GM21528 (cell line): ENCODE results near the gene SNX3.

Source experiments
- ATAC-seq: cut with Tn5 transposase; IDR thresholded peaks from one replicate; pipeline ENCODE4 v1.9.1; 2021; ENCODE audit warnings: mild to moderate bottlenecking, moderate library complexity; ENCODE audit not compliant: unreplicated experiment, low FRiP score

Gene SNX3

GRCh38 chr6:108171918-108172516, 88.8 kb downstream of the SNX3 start:
- ATAC-seq: no peak

GRCh38 chr6:108171291-108171917, 89.4 kb downstream of the SNX3 start:
- ATAC-seq: no peak

DNA sequence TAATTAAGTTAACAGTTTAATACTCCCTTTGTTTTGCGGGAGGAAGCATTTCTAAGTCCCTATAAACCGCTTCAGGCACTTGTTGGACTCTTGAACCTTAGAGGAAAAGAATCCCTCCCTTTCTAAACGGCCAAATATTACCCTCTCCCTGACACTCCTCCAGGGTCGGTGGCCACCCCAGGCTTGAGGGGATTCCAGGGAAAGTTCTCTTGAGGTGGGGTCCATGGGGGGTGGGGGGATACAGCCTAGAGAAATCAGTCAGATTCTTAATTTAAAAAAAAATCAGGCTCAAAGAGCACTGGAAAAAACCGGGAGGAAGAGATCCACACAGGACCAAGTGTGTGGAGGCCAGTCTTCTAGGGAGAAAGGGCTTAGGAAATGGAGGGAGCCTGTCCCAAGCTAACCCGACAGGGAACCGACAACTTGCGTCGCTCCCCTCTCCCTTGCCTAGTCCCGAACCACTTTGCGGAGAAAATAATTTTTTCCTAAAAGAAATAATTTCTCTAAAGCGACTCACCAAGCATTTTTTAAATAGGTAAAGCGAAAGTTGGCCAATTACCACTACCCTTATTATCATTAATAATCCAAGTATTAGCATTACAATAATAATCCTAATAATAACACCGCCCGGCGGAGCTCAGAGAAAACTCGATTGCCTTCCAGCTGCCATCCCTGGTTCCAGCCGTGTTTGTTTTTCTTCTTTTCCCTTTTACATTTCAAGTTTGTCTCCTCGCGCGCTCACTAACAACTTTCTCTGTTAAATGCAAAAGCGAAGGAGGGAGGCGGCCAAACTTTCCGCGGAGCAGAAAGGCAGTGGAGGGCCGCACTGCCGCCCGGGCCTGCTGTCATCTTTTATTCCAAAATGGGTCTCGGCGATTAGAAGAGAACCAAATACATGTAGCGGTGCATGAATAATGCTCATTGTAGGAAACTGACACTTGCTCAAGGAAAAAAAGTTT, 90.2 kb downstream of the SNX3 start:
- ATAC-seq: no peak

GRCh38 chr6:108169464-108170331, 91.1 kb downstream of the SNX3 start:
- no peak for ATAC-seq

DNA sequence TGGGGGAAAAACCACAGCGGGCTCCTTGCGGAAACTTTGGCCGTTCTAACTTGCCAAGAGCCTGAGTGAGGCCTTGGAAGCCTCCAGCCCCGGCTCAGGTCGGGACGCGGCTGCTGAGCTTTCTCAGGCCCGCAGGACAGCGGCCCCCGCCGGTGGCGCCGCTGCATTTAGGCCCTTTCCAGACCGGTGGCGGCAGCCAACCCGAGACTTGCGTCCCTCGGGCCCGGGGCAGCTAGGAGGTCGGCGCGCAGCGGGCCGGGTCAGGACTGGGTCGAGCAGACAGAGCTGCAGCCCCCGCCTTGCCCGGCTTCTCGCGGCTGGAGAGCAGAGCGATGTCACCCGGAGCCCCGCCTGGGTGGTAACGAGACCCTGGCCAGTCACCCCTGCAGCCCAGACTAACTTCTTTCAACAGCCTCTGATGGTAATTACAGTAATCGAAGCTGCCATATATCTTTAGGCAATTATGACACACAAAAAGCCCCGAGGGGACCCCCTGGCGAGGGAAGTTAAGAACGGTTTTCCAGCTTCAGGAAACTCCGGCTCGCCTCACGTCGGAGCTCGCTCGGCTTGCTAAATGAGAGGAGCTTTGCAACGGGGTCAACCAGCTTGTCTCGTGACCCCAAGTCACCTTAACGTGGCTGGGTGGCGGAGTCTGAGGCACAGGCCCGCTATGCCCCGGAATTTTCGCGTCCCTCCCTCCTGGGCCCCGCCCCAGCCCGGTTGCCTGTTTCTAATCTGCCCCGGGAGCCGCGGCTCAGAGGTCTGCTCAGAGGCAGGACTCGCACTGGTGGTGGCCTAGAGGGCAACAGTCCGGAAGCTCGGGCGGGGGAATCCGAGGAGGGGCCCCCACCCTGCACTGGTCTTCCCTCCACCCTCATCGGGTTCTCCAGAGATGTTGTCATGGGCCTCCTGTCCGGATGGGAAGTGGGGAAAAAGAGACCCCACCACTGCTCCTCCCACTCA, 92.1 kb downstream of the SNX3 start:
- ATAC-seq: no peak

- ATAC-seq: no peak
Observed at GRCh38 chr6:108168090-108168463, 92.8 kb downstream of the SNX3 start.

DNA sequence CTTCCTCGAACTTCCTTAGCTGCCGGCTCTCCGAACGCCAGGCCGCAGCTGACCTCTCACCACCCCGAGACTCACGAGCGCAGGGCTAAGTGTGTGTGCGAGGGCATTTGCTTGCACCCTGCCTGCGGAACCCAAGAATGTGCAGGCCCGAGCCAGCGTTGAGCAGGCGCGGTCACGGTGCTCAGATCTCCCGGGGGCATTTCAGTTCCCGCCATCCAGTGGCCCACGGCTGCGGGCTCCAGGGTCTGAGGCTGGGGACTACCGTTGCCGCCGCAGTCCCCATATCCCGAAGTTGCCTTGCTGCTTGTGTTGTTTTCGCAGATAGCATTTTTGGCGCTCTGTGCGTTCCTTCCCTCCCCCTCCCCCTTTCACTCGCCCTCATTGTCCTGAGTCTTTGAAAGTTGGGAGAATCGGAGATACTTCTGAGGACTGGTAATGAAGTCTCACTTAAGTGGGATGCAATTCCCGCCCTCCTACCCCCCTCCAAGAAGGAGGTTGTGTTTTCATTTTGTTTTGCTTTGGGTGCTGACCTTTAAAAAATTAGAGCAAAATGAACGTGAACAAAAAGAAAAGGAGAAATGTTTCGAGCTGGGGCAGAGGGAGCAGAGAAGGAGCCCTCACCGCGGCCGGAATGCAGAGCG, 93.3 kb downstream of the SNX3 start:
- no peak for ATAC-seq

GRCh38 chr6:108166664-108167448, 94.0 kb downstream of the SNX3 start:
- no peak for ATAC-seq

- ATAC-seq: no peak
Observed at GRCh38 chr6:108165714-108166663, 94.9 kb downstream of the SNX3 start, which contains the start of gene NR2E1. TSS of gene NR2E1 (plus strand) at chr6:108166022. CDS start at chr6:108166766, 744 bp downstream.

DNA sequence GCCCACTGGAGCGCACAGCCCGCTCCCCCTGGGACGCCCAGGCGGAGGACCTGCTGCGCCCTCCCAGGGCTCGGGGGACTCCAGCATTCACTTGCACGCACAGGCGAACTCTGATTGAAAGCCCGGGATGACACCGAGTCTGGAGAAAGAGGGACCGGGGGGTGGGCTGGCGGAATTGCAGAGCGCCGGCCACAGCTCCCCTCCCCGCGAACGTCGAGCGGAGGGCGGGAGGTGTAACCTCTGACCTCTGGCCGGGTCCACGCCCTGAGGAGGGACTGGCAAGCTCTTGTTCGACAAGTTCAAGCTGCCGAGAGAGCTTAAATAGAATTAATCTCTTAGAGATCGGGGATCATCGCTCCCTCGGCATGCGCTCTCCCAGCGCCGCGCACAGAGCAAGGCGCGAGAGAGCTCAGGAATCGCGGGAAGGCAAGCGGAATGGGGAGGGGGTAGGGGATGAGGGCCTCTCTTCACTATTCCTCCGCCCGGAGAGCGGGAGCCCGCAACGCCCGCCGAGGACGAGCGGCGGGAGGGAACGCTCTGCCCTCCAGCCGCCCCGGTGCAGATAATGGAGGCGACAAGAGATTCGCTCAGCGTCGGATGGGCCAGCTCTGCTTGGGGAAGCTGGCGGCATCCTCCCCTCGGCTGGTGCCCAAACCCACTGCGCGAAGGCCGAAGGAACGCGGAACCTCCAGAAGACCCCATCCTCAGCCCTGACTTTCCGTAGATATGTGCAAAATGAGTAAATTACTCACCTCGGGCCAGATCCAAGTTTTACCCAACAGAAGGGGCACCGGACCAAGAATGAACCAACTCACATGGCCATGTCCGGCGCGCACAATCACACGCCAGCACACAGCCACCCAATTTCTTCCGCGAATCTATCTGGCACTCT, 95.8 kb downstream of the SNX3 start:
- ATAC-seq: no peak

GRCh38 chr6:108164543-108164814, 96.4 kb downstream of the SNX3 start:
- no peak for ATAC-seq

- ATAC-seq: no peak
Observed at GRCh38 chr6:108163644-108164542, 96.9 kb downstream of the SNX3 start.

DNA sequence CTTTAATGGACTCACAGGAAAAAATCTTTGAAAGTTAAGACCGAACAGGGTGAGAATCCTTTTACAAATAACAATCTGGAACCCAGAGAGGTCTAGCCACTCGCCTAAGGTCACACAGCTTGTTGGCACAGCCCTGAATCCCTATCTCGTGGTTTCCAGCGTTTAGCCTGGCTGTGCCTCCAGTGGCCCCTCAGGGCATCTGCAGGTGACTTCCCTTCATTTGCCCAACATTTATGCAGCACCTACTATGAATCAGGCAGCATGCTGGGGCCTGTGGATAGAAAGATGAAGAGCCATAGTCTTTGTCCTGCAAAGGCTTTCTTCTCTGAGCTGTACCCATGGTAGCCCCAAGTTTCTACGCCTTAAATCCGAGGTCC, 97.6 kb downstream of the SNX3 start:
- no peak for ATAC-seq

GRCh38 chr6:108161724-108162282, 99.0 kb downstream of the SNX3 start:
- ATAC-seq: no peak
